MCF 10A (cell line): Measurements from ENCODE around the gene ACRV1. TPM values are rescaled to one million over a fixed set of nuclear protein-coding genes. Genes with fewer than 3 reads are reported as not detected.

ENCODE experiments used
- BruUV-seq: library from RNA; stranded (reverse); fragments of 400-500 nt; replicated peaks from 2 replicates; lab custom pipeline; 2021; lab: Mats Ljungman, UMichigan
- CTCF ChIA-PET: fragments of 300-600 bp; sonication (Branson Sonifier 250); formaldehyde crosslinking; extraction: SDS; loops from one replicate; lab custom pipeline; 2021; ENCODE audit warnings: antibody characterized with exemption, inconsistent platforms; lab: Yijun Ruan, JAX
- POLR2A ChIA-PET: fragments of 300-600, 350-650 bp; sonication (Branson Sonifier 250); formaldehyde crosslinking; extraction: SDS; loops from one replicate; lab custom pipeline; 2020; ENCODE audit warnings: antibody characterized with exemption, inconsistent platforms; lab: Yijun Ruan, JAX
- DNase-seq: peaks from one replicate; pipeline ENCODE4 v3.0.0-alpha.2; 2018; ENCODE audit not compliant: unreplicated experiment
- H3K27ac Mint-ChIP-seq: one replicate; pipeline ENCODE4 v1.8.0; 2022; ENCODE audit warnings: mild to moderate bottlenecking, low read depth, mixed read lengths; ENCODE audit not compliant: unreplicated experiment
- H3K27me3 Mint-ChIP-seq: one replicate; pipeline ENCODE4 v1.8.0; 2022; ENCODE audit warnings: mixed read lengths; ENCODE audit not compliant: insufficient read depth, unreplicated experiment
- H3K36me3 Mint-ChIP-seq: one replicate; pipeline ENCODE4 v1.8.0; 2022; ENCODE audit warnings: mild to moderate bottlenecking, moderate library complexity, mixed read lengths; ENCODE audit not compliant: insufficient read depth, unreplicated experiment
- H3K4me1 Mint-ChIP-seq: one replicate; pipeline ENCODE4 v1.8.0; 2022; ENCODE audit warnings: mixed read lengths; ENCODE audit not compliant: insufficient read depth, unreplicated experiment
- H3K4me3 Mint-ChIP-seq: one replicate; pipeline ENCODE4 v1.8.0; 2022; ENCODE audit warnings: mild to moderate bottlenecking, moderate library complexity, mixed read lengths; ENCODE audit not compliant: unreplicated experiment
- H3K9me3 Mint-ChIP-seq: one replicate; pipeline ENCODE4 v1.8.0; 2022; ENCODE audit warnings: mixed read lengths; ENCODE audit not compliant: unreplicated experiment
- intact Hi-C: fragments of 100-400 bp; cut with micrococcal nuclease; formaldehyde crosslinking; loops from 2 replicates; pipeline ENCODE4 v1.14.1; 2022
- total RNA-seq: library from RNA; stranded (reverse); gene quantifications from 2 replicates; pipeline ENCODE4 v1.2.3, GENCODE V29; 2022
- TF ChIP-seq, protein P1 (sequence below): fragments of 200-600 bp; IDR thresholded peaks from one replicate; pipeline ENCODE4 v1.8.0; 2022; ENCODE audit warnings: antibody characterized with exemption, mild to moderate bottlenecking; ENCODE audit not compliant: unreplicated experiment

The ACRV1 gene
- total RNA-seq, 1 experiment from 2014 or later = not detected

- no TSS peak for BruUV-seq
- H3K36me3 Mint-ChIP-seq = no peaks in the 10 kb centered on the region
- H3K27ac Mint-ChIP-seq = no peak overlapping the region
- TF ChIP-seq, protein P1, sequence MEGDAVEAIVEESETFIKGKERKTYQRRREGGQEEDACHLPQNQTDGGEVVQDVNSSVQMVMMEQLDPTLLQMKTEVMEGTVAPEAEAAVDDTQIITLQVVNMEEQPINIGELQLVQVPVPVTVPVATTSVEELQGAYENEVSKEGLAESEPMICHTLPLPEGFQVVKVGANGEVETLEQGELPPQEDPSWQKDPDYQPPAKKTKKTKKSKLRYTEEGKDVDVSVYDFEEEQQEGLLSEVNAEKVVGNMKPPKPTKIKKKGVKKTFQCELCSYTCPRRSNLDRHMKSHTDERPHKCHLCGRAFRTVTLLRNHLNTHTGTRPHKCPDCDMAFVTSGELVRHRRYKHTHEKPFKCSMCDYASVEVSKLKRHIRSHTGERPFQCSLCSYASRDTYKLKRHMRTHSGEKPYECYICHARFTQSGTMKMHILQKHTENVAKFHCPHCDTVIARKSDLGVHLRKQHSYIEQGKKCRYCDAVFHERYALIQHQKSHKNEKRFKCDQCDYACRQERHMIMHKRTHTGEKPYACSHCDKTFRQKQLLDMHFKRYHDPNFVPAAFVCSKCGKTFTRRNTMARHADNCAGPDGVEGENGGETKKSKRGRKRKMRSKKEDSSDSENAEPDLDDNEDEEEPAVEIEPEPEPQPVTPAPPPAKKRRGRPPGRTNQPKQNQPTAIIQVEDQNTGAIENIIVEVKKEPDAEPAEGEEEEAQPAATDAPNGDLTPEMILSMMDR = no peak
- H3K27me3 Mint-ChIP-seq = peaks cover 28% of the 10 kb centered on the region
- no peaks in the 10 kb centered on the region for H3K9me3 Mint-ChIP-seq
- intact Hi-C loops = no loop called here
- no peaks in the 10 kb centered on the region for H3K4me1 Mint-ChIP-seq
- CTCF ChIA-PET = no interaction called here
- no peak for DNase-seq
- no peak overlapping the region for H3K4me3 Mint-ChIP-seq
- POLR2A ChIA-PET = interaction anchor here (0.5 kb wide), 1 partner anchor 185 kb away, joined by 3 read pairs; no protein-coding TSS in a partner anchor
Measured at GRCh38 chr11:125701858-125702621, 21.4 kb upstream of the ACRV1 start.

DNA sequence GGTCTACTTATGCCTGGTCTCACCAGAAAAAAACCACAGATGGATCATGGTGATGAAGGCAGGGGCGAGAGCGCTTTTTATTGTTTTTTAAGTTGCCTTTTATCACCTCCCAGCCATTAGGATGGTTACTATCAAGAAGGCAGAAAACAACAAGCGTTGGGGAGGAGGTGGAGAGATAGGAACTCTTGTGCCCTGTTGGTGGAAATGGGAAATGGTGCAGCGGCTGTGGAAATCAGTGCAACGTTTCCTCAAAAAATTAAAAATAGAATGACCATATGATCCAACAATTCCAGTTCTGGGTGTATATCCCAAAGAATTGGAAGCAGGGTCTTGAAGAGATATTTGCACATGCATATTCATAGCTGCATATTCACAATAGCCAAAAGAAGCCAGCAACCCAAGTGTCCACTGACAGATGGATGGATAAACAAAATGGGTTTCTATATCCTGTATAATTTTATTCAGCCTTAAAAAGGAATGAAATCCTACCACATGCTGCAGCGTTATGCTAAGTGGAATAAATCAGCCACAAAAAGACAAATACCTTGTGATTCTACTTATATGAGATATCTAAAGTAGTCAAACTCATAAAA lies 20.5 kb upstream of the ACRV1 start:
- H3K27ac Mint-ChIP-seq = no peak overlapping the region
- no peak overlapping the region for H3K4me3 Mint-ChIP-seq
- H3K4me1 Mint-ChIP-seq = no peaks in the 10 kb centered on the region
- BruUV-seq = no TSS peak
- H3K27me3 Mint-ChIP-seq = peaks cover 21% of the 10 kb centered on the region
- H3K36me3 Mint-ChIP-seq = no peaks in the 10 kb centered on the region
- ChIA-PET POLR2A (no interaction called here), CTCF (no interaction called here)
- no peaks in the 10 kb centered on the region for H3K9me3 Mint-ChIP-seq
- TF ChIP-seq, protein P1 = no peak
- intact Hi-C loops = no loop called here
- no peak for DNase-seq

DNA sequence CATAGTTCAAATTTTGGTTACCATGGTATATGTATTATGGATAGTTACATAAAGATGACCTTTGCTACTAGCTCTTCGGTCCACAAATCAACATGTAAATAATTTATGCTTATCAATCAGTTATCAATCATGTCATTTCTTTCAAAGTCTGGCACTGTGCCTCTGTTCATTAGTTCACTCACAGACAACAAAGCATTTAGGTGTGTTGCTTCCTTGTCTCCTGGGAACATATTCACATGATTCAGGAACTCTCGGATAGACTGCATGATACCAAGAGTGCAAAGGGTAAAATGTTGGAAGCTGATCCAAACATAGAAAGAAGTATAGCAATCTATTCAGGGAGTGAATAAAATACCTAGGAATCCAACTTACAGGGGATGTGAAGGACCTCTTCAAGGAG lies 14.3 kb upstream of the ACRV1 start:
- Mint-ChIP-seq H3K9me3 (no peaks in the 10 kb centered on the region), H3K27me3 (peaks cover 15% of the 10 kb centered on the region), H3K4me3 (no peak overlapping the region), H3K36me3 (no peaks in the 10 kb centered on the region), H3K4me1 (no peaks in the 10 kb centered on the region), H3K27ac (no peak overlapping the region)
- TF ChIP-seq, protein P1 = no peak
- ChIA-PET CTCF (interaction anchor here (0.6 kb wide), 1 partner anchor 68 kb away, joined by 3 read pairs; no protein-coding TSS in a partner anchor), POLR2A (interaction anchor here (1.1 kb wide), 1 partner anchor 9 kb away, joined by 3 read pairs; no protein-coding TSS in a partner anchor)
- no TSS peak for BruUV-seq
- intact Hi-C loops = no loop called here
- DNase-seq = no peak

DNA sequence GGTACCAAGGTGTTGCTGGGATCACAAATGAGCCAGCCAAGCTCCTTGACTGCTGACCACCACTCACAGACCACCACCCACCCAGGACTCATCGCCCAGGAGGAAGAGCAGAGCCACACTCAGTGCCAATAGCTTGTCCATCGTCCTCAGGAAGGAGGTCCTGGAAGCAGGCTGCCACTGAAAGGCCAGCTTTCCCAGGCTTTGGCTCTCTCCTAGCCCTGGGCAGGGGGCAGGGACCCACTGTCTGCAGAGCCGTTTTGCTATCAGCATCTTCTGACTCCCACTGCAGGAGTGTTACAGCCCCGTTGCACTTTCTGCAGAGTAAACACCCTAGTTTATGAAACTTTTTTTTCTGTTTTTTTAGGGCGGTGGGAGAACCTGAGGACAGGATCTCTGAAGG lies 12.2 kb upstream of the ACRV1 start:
- TF ChIP-seq, protein P1 = no peak
- Mint-ChIP-seq H3K4me3 (no peak overlapping the region), H3K9me3 (no peaks in the 10 kb centered on the region), H3K27ac (no peak overlapping the region), H3K27me3 (no peaks in the 10 kb centered on the region), H3K36me3 (no peaks in the 10 kb centered on the region), H3K4me1 (no peaks in the 10 kb centered on the region)
- no peak for DNase-seq
- intact Hi-C loops = no loop called here
- ChIA-PET POLR2A (no interaction called here), CTCF (no interaction called here)
- BruUV-seq = no TSS peak
